Measurements from ENCODE around the gene CD8B.
"Not testable (repeated sequence)": the region's sequence is repeated elsewhere in the genome, so short reads cannot be mapped to it uniquely, and the experiment has no call there.

CD8B gene

DNA sequence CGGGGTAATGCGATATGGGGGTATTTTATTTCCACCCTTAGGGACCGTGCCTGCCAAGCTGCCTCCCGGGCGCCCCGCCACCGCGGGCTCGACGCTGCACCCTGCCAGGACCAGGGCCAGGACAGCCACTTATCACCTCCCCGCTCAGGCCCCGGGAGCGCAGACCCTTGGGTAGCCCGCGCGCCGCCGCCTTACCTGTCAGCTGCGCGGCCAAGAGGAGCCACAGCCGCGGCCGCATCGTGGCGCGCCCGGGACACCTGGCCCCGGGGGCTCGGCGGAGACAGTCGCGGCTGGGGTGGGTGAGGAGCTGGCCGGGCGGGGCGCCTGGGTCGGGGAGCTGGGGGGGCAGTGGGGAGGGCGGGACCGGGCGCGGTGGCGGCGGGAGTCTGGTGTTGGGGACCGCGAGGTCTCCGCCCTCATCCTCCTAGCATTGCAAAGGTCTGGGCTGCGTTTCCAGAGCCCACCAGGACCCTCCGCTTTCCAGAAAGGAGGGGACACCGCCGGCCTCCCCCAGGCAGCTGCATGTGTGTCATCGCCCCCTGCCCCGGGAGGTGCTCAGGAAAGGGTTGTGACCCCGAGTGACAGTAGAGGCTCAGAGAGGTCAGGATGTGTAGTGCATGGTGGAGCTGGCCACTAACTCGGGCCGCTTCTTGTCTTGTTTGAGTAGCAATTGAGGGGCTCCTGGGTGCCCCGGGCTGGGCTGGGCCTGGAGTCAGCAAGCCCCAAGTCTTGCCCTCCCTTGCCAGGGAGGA, at the start of gene CD8B:
CD8B (minus strand) TSS at position 259 of the 752 bp plus-strand sequence; CDS start at position 238, 21 bp downstream.
- not testable (repeated sequence) for DNase-seq (ENCODE audit: low read depth)

DNA sequence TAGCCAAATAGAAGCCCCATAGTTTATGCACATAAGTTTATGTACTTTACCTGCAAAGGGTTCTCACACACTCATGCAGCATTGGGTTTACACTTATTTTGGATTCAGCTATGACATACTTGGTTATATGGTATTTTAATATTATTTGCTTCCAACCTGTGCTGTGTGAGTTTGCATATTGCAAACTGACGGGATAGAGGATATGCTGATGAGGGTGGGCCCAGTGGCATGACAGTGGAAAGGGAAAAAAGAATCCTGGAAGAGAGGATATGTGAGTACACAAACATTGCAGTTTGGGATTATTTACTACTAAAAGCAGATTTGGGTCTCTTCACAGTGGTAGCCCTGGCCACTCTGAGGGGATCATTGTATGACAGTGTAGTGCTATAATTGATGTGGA, 44.2 kb upstream of the CD8B start:
- DNase-seq (ENCODE audit: low read depth) = not testable (repeated sequence)

DNA sequence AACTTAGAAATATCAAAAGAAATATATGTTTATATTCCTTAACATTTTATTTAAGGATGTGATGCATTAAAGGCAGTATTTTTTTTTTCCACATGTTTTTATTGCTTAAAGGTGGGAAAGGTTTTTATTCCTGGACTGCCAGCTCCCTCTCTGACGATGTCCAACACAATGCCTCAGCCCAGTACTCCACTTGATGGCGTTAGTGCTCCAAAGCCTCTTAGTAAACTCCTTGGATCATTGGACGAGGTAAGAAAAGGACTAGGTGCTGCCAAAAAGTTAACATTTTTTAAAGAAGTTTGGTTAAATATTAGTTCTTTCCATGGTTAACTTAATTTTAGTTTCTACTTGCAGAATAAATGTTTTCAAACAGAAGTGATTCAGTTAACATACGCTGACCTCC, 39.0 kb upstream of the CD8B start:
- DNase-seq (ENCODE audit: low read depth) = not testable (repeated sequence)

DNA sequence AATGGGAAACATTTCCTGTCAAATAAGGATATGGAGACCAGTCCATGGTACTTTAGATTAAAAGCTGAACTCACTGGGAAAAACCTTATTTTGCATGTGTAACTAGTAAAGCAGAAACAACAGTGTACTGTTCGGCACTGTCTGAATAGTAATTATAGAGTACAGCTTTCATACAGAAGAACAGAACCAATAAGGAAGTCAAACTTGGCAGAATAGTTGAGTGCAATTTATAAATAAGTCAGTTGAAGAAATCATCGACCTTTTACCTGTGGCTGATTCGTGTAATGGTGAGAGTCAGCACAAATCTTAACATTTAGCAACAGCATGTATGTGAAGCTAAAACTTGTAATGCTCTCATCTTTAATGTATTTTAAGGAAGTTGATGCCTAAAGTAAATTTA, 24.3 kb upstream of the CD8B start:
- not testable (repeated sequence) for DNase-seq (ENCODE audit: low read depth)

DNA sequence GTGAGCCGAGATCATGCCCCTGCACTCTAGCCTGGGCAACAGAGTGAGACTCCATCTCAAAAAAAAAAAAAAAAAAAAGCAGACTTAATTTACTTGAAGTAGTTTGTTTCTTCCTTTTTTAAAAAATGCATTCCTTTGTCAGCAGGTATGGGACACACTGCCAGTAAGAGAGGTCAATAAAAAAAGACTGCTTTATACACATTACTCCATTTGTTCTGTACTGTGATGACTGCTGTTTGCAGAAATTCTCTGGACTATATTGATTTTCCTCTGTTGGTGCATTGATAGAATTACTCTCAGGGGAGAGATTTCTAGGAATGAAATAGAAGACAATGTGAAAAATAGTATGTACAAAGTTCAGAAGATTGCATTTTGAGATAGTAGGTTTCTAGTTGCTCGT, 21.2 kb upstream of the CD8B start:
- DNase-seq (ENCODE audit: low read depth) = not testable (repeated sequence)

DNA sequence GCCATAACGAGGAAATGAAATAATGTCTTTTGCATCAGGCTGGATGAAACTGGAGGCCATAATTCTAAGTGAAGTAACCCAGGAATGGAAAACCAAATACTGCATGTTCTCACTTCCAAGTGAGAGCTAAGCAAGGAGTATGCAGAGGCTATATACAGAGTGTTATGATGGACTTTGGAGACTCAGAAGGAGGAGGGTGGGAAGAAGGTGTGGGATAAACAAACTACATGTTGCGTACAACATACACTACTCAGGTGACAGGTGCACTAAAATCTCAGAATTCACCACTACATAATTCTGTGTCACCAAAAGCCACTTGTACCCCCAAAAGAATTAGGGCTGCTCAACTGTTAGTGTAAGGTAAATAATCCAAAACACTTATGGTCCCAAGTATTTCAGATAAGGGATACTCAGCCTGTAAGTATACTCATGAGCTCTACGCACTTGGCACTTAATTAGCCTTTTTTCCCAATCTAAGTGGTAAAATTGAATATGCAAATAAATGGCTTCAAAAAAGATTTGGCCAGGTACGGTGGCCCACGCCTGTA, 20.5 kb upstream of the CD8B start:
- DNase-seq (ENCODE audit: low read depth) = not testable (repeated sequence)

DNA sequence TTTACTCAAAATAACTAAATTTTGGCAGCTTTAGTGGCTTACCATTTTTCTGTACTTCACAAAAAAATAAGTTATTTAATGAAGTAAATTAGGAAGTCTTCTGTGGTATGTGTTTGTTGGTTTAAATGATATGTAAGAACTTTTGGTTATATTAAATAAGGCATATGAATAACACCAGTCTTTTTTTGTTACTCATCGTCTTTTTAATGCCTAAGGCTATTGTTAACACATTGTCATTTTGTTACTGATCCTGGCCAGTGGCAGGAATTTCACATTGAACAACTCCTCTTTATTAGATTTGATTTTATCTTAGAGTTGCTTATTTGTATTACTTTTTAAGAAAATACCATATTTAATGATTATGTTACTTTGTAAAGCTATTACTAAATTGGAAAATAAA, 17.3 kb upstream of the CD8B start:
- not testable (repeated sequence) for DNase-seq (ENCODE audit: low read depth)

DNA sequence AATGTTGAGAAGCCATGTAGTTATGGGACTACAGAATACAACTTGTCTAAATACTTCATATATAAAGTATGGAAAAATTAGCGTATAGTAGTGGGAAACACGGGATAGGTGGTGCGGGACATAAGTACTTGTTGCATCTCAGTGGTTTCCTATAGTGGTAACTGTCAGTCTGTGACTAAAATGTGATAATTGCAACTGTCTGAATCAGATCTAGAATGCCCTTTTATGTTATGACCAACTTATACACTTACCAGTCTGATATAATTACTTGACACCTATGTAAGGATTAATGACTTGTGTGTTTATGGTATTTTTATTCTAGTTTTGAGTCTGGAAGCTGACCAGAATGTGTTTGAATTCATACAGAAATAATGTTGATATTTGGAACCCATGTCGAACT, 9.3 kb upstream of the CD8B start:
- not testable (repeated sequence) for DNase-seq (ENCODE audit: low read depth)

DNA sequence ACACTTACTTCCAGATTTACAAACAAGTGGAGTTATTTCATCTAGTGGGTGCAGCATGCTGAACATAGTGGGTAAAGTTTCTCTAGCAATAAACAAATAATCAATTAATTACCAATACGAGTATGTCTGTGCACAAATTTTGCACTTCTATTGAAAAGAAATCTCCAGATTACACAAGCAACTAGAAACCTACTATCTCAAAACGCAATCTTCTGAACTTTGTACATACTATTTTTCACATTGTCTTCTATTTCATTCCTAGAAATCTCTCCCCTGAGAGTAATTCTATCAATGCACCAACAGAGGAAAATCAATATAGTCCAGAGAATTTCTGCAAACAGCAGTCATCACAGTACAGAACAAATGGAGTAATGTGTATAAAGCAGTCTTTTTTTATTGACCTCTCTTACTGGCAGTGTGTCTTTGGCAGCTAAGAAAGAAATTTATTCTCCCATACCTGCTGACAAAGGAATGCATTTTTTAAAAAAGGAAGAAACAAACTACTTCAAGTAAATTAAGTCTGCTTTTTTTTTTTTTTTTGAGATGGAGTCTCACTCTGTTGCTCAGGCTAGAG, 7.3 kb upstream of the CD8B start:
- DNase-seq (ENCODE audit: low read depth) = not testable (repeated sequence)

DNA sequence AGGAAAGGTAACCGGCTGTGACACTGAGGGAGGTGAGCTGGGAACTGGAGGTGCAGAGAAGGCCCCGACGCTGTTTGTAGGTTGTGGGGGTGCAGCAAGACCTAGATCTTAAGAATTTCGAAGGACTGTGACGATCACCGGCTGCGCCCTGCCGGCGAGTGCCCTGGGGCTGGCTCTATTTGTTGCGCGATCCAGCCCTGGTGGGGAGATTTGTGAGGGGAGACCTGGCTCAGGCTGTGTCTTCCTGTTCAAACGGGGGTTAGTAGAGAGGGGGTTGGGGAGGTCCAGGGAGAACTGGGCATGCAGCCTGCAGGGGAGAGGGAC, 656 bp upstream of the CD8B start:
- not testable (repeated sequence) for DNase-seq (ENCODE audit: low read depth)

DNA sequence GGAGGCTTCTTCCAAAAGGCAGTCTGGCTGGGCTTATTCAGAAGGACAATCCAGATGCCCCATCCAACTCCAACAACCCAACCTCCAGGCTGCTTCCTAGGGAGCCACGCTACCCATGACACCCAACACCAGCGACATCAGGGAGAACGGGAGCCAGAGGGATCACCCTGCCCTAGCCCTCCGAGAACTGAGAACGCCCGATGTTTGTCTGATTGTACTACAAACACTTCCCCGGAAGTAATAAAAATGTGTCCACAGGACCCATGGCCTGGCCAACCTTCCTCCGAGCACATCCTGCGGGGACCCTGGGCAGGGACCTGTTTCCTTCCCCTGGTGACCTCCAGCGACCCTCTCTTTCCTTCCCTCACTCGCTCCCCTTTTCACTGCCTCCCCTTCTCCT, 511 bp downstream of the CD8B start:
- DNase-seq (ENCODE audit: low read depth) = not testable (repeated sequence)

DNA sequence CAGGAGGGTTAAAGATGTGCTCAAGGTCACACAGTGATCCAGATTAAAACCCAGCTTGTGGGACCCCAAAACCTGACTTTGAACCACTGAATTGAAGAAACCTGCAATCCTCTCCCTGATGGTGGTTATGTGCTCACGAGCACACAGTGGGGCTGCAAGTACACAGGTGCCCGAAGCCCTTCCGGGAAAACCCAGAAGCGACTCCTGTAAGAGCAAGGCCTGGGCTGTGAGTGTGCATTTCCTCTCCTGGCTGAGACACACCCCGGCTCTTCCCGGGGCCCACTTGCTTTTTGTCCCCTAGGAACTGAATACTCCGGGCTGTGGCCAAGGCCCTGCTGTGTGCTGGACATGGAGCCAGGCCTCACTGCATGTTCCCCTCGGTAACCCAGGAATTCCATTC, 1.1 kb downstream of the CD8B start:
- not testable (repeated sequence) for DNase-seq (ENCODE audit: low read depth)

DNA sequence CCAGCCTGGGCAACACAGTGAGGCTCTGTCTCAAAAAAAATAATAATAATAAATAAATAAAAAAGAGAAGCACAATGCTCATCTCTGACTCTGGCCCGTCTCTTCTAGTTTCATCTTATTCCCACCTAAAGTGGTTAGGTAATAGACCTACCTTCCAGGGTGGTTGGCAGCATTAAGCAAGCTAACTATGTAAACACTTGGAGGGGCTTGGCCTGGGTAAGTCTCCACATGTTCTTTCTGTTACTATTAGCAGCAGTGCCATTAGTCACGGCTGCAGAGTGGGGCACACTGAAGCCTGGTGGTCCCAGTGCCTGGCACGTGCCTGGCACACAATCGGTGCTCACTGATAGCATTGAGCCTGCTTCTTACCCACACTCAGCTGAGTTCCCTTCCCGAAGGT, 4.0 kb downstream of the CD8B start:
- not testable (repeated sequence) for DNase-seq (ENCODE audit: low read depth)

DNA sequence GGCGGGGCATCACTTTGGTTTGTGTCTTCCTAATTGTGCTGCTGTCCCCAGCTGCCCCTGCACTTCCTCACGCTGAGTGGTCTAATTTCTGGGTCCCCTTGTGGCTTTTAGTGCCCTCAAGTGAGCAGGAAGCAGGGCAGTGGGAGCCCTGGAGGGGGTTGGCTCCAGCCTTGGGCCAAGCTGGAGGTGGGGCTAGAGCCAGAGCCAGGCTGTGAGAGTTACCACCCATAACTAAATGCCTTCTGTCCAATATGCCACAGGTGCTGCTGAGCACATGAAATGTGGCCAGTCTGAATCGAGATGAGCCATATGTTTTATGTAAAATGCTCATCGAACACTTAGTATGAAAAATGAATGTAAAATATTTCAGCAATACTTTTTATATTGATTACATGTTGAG, 5.2 kb downstream of the CD8B start:
- DNase-seq (ENCODE audit: low read depth) = not testable (repeated sequence)

DNA sequence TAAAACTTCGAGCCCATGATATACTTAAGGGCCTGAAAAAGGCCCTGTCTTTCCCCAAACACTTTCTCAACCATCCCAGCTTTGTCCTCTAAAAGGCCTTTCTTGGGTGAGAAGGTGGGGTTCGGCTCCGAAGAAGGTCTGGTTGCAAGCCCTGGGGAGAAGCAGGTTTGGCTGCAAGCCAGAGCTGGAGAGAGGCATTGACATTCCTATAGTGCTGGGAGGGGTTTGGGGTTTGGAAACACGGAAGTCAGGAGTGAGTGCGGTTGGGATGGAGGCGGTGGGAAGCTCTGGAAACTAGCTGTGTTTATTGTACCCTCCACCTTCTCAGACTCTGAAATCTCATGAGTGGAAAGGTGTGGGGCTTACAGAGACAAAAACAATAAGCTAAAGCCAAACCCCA, 5.7 kb downstream of the CD8B start:
- DNase-seq (ENCODE audit: low read depth) = not testable (repeated sequence)

DNA sequence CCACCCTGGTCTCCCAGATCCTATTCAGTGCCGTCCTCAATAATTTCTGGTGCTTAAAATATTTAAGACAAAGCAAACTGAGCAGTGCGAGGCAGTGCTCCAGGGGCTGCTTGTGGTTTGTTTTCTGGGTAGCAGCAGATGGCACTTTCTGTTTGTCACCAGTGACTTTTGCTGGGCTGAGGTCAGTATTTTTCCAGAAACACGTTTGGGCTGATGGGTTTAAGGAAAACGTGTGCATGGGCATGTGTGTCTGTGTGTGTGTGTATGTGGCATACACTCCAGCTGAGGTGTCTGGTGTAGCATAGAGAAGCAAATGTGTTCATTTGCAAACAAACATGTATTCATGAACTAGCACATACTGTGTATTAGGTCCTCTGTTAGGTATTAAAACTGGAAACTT, 10.1 kb downstream of the CD8B start:
- not testable (repeated sequence) for DNase-seq (ENCODE audit: low read depth)

DNA sequence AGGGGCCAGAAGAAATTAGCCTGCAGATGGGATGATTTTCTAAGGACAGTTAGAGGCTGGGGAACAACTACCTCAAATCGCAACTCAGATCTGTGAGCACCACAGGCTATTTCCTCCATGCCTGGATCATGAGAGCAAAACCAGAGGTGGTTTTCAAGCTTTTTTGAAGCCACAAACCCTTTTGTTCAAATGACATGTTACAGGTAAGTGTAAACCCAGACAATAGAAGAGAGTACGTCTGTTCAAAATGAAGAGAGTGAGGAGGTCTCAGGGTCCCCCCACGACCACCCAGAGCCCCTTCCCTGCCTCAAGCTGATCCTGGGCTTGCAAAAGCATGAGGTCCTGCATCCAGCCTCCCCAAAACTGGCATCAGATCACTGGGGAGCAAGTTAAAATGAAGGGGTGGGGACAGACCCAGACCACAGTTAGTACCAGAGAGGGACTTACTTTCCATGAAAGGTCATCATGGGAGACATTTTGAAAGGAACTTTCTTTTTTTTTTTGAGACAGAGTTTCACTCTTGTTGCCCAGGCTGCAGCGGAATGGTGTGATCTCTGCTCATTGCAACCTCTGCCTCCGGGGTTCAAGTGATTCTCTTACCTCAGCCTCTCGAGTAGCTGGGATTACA, 19.0 kb downstream of the CD8B start:
- DNase-seq (ENCODE audit: low read depth) = not testable (repeated sequence)

DNA sequence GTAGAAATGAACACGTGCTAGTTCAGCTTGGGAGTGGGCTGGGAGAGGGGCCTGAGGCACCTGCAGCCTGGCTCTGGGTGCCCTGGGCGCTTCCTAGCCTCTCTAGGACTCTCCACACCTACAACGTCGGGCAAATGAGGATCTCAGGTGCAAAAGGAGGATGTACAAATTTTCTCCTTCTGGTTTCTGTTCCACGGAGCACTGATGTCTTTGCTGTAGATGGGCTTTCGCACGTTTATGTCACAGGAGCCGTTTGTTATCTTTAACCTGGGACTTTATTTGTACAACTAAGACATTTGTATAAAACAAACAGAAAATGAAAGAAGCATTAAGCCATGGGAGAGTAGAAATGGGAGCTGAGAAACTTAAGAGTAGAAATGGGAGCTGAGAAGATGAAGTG, 20.4 kb downstream of the CD8B start:
- DNase-seq (ENCODE audit: low read depth) = not testable (repeated sequence)

DNA sequence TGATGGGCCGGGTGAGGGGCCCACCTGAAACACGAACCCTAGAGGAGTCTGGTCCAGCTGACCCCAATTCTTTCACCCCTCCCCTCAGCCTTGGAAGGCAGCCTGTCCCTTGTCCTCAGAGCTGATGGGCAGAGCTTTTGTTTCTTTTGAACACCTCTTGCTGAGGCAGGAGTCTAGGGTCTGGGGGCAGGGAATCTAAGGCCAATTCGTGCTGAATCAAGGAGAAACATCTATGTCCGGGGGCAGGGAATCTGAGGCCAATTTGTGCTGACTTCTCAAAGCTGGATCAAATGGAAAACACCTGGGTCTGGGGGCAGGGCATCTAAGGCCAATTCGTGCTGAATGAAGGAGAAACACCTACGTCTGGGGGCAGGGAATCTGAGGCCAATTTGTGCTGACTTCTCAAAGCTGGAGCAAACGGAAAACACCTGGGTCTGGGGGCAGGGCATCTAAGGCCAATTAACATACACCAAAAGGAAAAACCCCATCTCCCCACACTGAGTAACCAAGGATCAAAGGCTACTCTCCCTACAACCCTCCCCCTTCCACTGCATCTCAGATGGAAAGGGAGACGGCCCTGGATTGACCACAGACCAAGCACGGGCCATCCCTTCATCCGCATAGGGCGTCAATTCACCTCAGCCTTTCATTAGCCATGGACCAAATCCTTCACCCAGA, 21.7 kb downstream of the CD8B start:
- DNase-seq (ENCODE audit: low read depth) = not testable (repeated sequence)

DNA sequence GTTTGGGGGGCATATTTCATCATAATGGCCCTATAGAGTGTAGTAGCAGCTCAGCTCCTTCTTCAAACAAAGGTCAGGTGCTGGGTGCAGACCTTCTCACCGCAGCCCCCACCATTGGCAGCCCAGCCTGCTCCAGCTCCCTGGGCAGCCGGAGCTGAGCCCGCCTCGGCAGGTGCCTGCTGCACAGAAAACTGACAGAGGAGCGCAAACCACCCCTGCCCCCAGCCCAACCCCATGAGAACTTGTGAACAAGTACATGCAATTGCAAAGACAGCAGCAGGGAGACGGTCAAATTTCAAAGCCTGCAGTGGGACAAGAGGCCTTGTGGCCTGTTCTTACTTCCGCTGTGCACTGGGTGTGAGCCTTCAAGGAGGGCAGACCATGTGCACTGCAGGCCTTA, 22.2 kb downstream of the CD8B start:
- not testable (repeated sequence) for DNase-seq (ENCODE audit: low read depth)

DNA sequence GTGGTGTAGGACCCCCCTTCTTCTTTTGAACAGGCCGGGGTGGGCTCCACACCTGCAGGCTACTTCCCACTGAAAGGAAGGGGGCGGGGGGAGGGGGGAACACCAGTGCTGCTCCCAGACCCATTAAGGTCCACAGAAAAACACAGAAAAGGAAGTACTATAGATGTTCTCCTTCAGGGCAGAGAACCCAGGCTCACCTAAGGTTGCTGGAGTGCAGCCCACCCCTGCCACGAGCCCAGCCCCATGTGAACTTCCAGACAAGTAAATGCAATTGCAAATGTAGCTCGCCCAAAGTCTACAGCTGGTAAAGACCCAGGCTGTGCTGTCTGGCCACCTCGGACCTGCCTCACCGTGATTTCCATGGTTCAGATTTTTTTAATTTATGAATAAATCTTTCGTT, 24.0 kb downstream of the CD8B start:
- DNase-seq (ENCODE audit: low read depth) = not testable (repeated sequence)

DNA sequence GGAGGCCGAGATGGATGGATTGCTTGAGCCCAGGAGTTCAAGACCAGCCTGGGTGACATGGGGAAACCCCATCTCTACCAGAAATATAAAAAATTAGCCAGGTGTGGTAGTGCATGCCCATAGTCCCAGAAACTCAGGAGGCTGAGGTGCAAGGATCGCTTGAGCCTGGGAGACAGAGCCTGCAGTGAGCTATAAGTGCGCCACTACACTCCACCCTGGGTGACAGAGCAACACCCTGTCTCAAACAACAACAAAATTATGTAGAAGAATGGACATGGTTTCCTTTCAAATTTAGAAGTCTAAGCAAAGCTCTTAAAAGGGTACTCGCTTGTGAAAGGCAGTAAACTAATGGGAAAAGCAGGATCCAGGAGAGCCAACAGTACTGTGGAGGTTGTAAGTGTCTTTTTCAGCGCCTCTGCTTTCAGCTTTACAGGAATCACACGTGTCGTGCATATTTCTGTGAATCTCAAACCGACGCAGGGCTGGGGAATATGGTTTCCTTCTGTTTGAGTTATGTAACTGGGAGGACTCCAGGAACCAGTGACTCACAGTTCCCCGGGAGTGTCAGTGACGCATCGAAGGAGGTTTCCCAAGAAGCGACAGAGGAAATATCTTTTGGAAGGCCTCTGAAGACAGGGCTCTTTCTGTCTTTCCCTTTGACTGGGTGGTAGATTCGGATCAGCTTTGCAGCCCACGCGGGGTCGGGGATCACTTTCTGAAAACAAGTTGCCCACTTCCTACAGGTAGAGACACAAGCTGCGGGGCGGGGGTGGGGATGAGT, 24.6 kb downstream of the CD8B start:
- peak; percentile 15 for DNase-seq (ENCODE audit: low read depth)

Measured in HS-27A (cell line).